K562 (cell line): ENCODE results near the gene PCDH1. TPM values are rescaled to one million over a fixed set of nuclear protein-coding genes. Genes with fewer than 3 reads are reported as not detected.

ENCODE experiments used
- CCNT2 ChIP-seq: IDR thresholded peaks from 2 replicates; pipeline ENCODE4 v1.6.1; 2011; ENCODE audit warnings: borderline replicate concordance, low read depth, mild to moderate bottlenecking, moderate library complexity, mixed read lengths, low read length; ENCODE audit not compliant: insufficient read length; ENCODE audit errors: extremely low read depth
- COPS2 ChIP-seq: fragments of 450-650 bp; conservative IDR thresholded peaks from 2 replicates; pipeline ENCODE4 v1.6.1; 2016; ENCODE audit warnings: mild to moderate bottlenecking, moderate library complexity
- HDAC6 ChIP-seq: IDR thresholded peaks from 2 replicates; pipeline ENCODE4 v1.6.1; 2012; ENCODE audit warnings: low read depth, mild to moderate bottlenecking, control low read depth, inconsistent platforms, low read length, moderate library complexity
- LCOR ChIP-seq: sonication (generic); formaldehyde crosslinking; IDR thresholded peaks from 2 replicates; pipeline ENCODE4 v1.8.0; 2022; ENCODE audit warnings: mild to moderate bottlenecking, missing genetic modification reagents
- PHF20 ChIP-seq: fragments of 450-650 bp; IDR thresholded peaks from 2 replicates; pipeline ENCODE4 v1.6.1; 2018; ENCODE audit not compliant: partially characterized antibody
- RBM25 ChIP-seq: fragments of 200-400 bp; formaldehyde crosslinking; IDR thresholded peaks from 2 replicates; pipeline ENCODE4 v1.6.1; 2018; ENCODE audit warnings: low read length, low read depth, moderate library complexity; ENCODE audit not compliant: severe bottlenecking
- TAF1 ChIP-seq: IDR thresholded peaks from 2 replicates; pipeline ENCODE4 v1.6.1; 2011; ENCODE audit warnings: mild to moderate bottlenecking, low read length, moderate library complexity; ENCODE audit not compliant: insufficient read depth, control insufficient read depth, severe bottlenecking; ENCODE audit errors: extremely low read depth
- TBL1XR1 ChIP-seq, 2 experiments: IDR thresholded peaks; 2 replicates each; pipeline ENCODE4 v1.6.1; 2012; ENCODE audit warnings: improper control_type of control experiment in 2 of 2, low read length in 2 of 2, mild to moderate bottlenecking in 1 of 2
- TCF7 ChIP-seq: sonication (generic); IDR thresholded peaks from 2 replicates; pipeline ENCODE4 v1.6.1; 2016; ENCODE audit warnings: antibody characterized with exemption, borderline replicate concordance
- TOE1 ChIP-seq, 2 experiments: fragments of 450-650 bp in 1 of 2; sonication (generic) in 1 of 2; formaldehyde crosslinking in 1 of 2; IDR thresholded peaks; 2 replicates each; pipeline versions ENCODE4 v1.7.1 to v1.8.0; 2016 to 2022; ENCODE audit warnings: borderline replicate concordance in 2 of 2, mild to moderate bottlenecking in 2 of 2, antibody characterized with exemption in 1 of 2, inconsistent platforms in 1 of 2, low read depth in 1 of 2, missing genetic modification reagents in 1 of 2, moderate library complexity in 1 of 2
- ZNF384 ChIP-seq: IDR thresholded peaks from 2 replicates; pipeline ENCODE4 v1.6.1; 2012; ENCODE audit warnings: low read depth, low read length, improper control_type of control experiment
- polyA plus RNA-seq, 8 experiments: library from polyadenylated mRNA; depleted of rRNA in 4 of 8; stranded (reverse) in 5 of 8; unstranded in 3 of 8; fragments of >200 nt; fragmentation: Nextera tagmentation in 2 of 8; fragmentation: Illumina TruSeq in 1 of 8; extraction: Ambion mirVana in 2 of 8; extraction: Trizol in 1 of 8; gene quantifications; 2 replicates each; pipeline versions ENCODE4 v1.2.1 to v1.2.3, GENCODE V29; 2011 to 2014; ENCODE audit warnings: inconsistent platforms in 1 of 8, missing spikeins in 1 of 8
- total RNA-seq, 7 experiments: library from RNA; depleted of rRNA in 6 of 7; stranded (reverse); fragments of >200 nt in 6 of 7; fragmentation: Illumina TruSeq in 2 of 7; extraction: Trizol in 2 of 7; gene quantifications; 2 replicates each; pipeline versions ENCODE4 v1.2.1 to v1.2.3, GENCODE V29; 2011 to 2021; ENCODE audit warnings: low replicate concordance in 1 of 7
- TF ChIP-seq, protein P1 (sequence below), 2 experiments: fragments of 450-650 bp; conservative IDR thresholded peaks; 2 replicates each; pipeline ENCODE4 v1.6.1; 2017; ENCODE audit warnings: mild to moderate bottlenecking in 2 of 2, moderate library complexity in 2 of 2
- TF ChIP-seq, protein P2 (sequence below): fragments of 200-400 bp; formaldehyde crosslinking; IDR thresholded peaks from 2 replicates; pipeline ENCODE4 v1.6.1; 2017; ENCODE audit warnings: mild to moderate bottlenecking, low read depth, low read length, moderate library complexity
- TF ChIP-seq, protein P3 (sequence below): fragments of 250-450 bp; sonication (Bioruptor Pico); IDR thresholded peaks from 2 replicates; pipeline ENCODE4 v1.8.0; 2022; ENCODE audit warnings: moderate library complexity, mild to moderate bottlenecking, inconsistent platforms
- TF ChIP-seq, protein P4 (sequence below), 2 experiments: fragments of 250-450 bp in 1 of 2; fragments of 450-650 bp in 1 of 2; sonication (Bioruptor Pico) in 1 of 2; IDR thresholded peaks; 2 replicates each; pipeline versions ENCODE4 v1.6.1 to v1.8.0; 2016 to 2021; ENCODE audit warnings: mild to moderate bottlenecking in 2 of 2, moderate library complexity in 2 of 2, missing compliant biosample characterization in 1 of 2, missing genetic modification characterization in 1 of 2
- TF ChIP-seq, protein P5 (sequence below): fragments of 250-450 bp; sonication (Bioruptor Pico); IDR thresholded peaks from 2 replicates; pipeline ENCODE4 v1.9.0; 2021; ENCODE audit warnings: mild to moderate bottlenecking, inconsistent platforms

The PCDH1 gene
- total and polyA plus RNA-seq, 9 of the 15 experiments (the other 6 are each of a cell fraction or from before 2014, with no cell fraction given) = 0.11 to 3.6 (median 1.9) TPM; not detected in 1

DNA sequence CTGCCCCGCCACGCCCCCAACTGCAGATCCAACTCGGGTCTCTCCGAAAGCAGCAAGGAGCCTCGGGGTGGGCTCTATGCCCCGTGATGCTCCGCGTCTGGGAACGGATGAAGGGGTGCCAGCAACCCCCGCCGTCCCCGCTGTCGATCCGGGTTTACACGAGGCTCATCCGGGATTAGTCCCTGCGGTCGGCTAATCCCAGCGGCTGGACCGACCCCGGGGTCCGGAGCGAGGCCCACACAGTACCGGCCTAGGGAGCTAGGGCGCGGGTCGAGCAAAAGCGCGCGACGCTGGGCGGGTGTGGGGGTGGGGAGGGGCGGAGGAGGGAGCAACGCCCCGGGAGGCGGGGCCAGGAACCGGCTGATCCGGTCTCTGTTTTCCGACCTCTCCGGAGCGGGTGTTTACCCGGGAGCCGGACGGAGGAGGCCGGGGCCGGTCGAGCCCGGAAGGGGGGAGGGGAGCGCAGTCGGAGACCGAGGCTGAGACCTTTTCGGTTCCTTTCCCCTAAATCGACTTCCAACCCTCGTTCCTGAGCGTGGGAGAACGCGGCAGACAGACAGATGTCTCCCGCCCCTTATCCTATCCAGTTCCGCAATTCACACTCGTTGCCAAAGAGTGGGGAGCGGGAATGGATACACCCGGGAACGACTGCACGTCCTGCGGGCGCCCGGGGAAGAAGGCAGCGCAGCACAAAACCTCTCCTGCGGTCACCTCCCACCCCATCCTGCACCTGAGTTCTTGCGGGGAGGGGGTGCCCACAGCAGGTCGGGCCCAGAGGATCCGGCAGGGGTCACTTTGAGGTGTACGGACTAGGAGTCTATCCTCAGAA, 28.6 kb downstream of the PCDH1 start (continued):
- TF ChIP-seq, protein P1, sequence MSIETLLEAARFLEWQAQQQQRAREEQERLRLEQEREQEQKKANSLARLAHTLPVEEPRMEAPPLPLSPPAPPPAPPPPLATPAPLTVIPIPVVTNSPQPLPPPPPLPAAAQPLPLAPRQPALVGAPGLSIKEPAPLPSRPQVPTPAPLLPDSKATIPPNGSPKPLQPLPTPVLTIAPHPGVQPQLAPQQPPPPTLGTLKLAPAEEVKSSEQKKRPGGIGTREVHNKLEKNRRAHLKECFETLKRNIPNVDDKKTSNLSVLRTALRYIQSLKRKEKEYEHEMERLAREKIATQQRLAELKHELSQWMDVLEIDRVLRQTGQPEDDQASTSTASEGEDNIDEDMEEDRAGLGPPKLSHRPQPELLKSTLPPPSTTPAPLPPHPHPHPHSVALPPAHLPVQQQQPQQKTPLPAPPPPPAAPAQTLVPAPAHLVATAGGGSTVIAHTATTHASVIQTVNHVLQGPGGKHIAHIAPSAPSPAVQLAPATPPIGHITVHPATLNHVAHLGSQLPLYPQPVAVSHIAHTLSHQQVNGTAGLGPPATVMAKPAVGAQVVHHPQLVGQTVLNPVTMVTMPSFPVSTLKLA (conservative IDR thresholded peaks at IDR 0.05) = peak; percentile 34 to 46
- TF ChIP-seq TOE1 (IDR thresholded peaks at IDR 0.05; ENCODE audit: borderline replicate concordance) = 0 out of 2 replicates have a peak, but pooled peaks have one; percentile 13
- TF ChIP-seq TOE1 (CRISPR knock-in tag; IDR thresholded peaks at IDR 0.05; ENCODE audit: borderline replicate concordance, low read depth) = no peak
- no peak for TF ChIP-seq COPS2
- TF ChIP-seq HDAC6 = no peak
- TF ChIP-seq LCOR (CRISPR knock-in tag) = peak; percentile 56; the same call in 1 of the 2 replicates
- TF ChIP-seq CCNT2 = peak; percentile 65
- peak; percentile 26 for TF ChIP-seq PHF20
- no peak for TF ChIP-seq TCF7
- peak; percentile 77 for TF ChIP-seq TAF1
- TF ChIP-seq, protein P2, sequence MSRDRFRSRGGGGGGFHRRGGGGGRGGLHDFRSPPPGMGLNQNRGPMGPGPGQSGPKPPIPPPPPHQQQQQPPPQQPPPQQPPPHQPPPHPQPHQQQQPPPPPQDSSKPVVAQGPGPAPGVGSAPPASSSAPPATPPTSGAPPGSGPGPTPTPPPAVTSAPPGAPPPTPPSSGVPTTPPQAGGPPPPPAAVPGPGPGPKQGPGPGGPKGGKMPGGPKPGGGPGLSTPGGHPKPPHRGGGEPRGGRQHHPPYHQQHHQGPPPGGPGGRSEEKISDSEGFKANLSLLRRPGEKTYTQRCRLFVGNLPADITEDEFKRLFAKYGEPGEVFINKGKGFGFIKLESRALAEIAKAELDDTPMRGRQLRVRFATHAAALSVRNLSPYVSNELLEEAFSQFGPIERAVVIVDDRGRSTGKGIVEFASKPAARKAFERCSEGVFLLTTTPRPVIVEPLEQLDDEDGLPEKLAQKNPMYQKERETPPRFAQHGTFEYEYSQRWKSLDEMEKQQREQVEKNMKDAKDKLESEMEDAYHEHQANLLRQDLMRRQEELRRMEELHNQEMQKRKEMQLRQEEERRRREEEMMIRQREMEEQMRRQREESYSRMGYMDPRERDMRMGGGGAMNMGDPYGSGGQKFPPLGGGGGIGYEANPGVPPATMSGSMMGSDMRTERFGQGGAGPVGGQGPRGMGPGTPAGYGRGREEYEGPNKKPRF = no peak
- TF ChIP-seq RBM25 = no peak
- TF ChIP-seq, protein P3, sequence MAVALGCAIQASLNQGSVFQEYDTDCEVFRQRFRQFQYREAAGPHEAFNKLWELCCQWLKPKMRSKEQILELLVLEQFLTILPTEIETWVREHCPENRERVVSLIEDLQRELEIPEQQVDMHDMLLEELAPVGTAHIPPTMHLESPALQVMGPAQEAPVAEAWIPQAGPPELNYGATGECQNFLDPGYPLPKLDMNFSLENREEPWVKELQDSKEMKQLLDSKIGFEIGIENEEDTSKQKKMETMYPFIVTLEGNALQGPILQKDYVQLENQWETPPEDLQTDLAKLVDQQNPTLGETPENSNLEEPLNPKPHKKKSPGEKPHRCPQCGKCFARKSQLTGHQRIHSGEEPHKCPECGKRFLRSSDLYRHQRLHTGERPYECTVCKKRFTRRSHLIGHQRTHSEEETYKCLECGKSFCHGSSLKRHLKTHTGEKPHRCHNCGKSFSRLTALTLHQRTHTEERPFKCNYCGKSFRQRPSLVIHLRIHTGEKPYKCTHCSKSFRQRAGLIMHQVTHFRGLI (CRISPR knock-in tag) = no peak
- TF ChIP-seq TBL1XR1 (IDR thresholded peaks at IDR 0.05; ENCODE audit: low read length in 2 of 2) = no peak
- no peak for TF ChIP-seq ZNF384
- TF ChIP-seq, protein P4, sequence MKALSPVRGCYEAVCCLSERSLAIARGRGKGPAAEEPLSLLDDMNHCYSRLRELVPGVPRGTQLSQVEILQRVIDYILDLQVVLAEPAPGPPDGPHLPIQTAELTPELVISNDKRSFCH (CRISPR knock-in tag; IDR thresholded peaks at IDR 0.05) = no peak
- TF ChIP-seq, protein P4 (tag; IDR thresholded peaks at IDR 0.05) = 0 out of 2 replicates have a peak, but pooled peaks have one; percentile 53
- TF ChIP-seq, protein P5, sequence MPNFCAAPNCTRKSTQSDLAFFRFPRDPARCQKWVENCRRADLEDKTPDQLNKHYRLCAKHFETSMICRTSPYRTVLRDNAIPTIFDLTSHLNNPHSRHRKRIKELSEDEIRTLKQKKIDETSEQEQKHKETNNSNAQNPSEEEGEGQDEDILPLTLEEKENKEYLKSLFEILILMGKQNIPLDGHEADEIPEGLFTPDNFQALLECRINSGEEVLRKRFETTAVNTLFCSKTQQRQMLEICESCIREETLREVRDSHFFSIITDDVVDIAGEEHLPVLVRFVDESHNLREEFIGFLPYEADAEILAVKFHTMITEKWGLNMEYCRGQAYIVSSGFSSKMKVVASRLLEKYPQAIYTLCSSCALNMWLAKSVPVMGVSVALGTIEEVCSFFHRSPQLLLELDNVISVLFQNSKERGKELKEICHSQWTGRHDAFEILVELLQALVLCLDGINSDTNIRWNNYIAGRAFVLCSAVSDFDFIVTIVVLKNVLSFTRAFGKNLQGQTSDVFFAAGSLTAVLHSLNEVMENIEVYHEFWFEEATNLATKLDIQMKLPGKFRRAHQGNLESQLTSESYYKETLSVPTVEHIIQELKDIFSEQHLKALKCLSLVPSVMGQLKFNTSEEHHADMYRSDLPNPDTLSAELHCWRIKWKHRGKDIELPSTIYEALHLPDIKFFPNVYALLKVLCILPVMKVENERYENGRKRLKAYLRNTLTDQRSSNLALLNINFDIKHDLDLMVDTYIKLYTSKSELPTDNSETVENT = peak; percentile 68; the same call in 1 of the 2 replicates
